HG03060 (cell line): ENCODE measurements around the gene PIR.

ENCODE experiments used
- ATAC-seq: cut with Tn5 transposase; IDR thresholded peaks from one replicate; pipeline ENCODE4 v1.9.1; 2021; ENCODE audit warnings: low read depth, moderate number of reproducible peaks; ENCODE audit not compliant: unreplicated experiment

The PIR gene

DNA sequence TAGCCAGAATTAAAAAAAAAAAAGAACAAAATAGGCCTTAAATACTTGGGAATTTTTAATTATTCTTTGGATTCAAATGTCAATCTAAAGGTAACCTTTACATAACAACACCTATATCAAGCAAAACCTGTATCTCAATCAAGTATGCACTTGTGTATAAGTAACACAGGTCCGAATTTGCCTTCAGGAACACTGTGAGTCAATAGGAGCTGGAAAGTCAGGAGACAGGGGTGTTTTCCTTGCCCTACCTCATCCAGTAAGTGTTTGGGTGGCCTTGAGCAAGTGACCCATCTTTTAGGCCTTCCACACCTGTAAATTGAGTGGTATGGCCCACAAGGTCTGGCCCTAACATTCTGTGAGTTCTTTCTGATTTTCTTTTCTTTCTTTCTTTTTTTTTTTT, 68.1 kb downstream of the PIR start:
- no peak for ATAC-seq

DNA sequence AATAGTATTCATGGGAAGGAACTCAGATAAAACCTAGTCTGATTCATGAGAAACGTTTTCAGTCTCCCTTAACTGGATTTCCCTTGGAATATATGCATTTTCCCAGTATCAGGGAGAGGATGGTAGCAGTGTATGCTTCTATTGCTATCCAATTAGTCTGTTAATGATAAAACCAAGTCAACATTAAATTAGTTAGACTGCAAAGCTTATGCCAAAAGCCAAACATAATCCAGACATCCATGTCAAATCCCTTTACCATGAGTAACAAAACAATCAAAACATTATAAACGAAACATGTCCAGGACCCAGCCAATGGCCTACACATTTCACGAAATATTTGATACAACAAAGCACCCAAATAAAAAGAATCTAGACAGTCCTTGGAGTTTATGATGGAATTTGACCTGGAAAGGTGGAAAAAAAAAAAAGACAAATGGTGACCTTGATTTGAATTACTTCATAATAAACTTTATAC, 74.4 kb downstream of the PIR start:
- no peak for ATAC-seq

DNA sequence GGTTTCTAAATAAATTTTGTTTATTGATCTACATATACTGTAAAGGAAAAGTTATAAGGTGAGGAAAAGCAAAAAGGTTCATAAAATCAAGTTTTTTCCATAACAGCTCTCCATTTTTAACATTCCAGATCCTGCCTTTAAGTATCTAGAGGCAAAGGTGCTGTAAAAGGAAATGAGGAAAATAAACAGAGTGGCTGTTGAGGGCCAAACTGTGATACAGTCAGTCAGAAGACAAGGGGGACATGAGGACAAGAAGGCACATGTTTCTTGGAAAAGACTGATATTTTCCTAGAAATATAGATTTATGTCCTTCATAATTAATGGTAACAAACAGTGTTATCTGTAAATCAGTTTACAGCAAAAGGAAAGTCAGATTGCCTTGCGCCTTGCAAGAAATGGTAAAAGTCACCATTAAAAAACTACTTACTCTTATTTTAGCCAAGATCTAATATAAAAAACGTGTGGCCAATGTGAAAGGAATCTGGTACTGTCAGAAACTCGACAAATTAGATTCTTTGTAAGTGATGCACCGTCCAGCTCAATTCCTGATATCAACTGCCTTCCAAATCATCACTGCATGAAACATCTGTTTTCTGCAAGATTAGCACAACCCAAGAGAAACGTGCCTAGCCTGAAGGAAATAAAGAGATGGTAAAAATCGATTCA, 75.0 kb downstream of the PIR start:
- no peak for ATAC-seq

- no peak for ATAC-seq
Measured at GRCh38 chrX:15416133-15416993, 76.8 kb downstream of the PIR start.

GRCh38 chrX:15413101-15413500, 80.0 kb downstream of the PIR start:
- no peak for ATAC-seq

DNA sequence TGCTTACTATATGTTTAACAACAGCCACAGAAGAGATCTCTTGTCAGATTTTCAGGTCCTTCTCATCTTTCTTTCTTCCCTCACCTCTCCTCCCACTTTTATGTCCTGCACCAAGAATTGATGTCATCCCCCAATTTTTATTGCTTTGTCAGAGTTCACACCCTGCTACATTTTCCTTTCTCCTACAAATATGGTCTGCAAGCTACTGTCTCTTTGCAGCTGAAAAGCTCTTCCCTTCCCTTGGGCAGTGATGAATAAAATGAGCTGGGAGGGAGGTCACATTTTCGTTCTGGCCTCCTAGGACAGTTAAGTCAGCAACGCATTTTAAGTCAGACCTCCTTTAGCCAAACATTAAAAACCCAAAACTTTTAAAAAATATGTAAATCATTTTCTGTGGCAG, 82.2 kb downstream of the PIR start:
- no peak for ATAC-seq

GRCh38 chrX:15410430-15410829, 82.7 kb downstream of the PIR start:
- ATAC-seq, result no peak

GRCh38 chrX:15405846-15406245, 87.3 kb downstream of the PIR start:
- ATAC-seq, result no peak

DNA sequence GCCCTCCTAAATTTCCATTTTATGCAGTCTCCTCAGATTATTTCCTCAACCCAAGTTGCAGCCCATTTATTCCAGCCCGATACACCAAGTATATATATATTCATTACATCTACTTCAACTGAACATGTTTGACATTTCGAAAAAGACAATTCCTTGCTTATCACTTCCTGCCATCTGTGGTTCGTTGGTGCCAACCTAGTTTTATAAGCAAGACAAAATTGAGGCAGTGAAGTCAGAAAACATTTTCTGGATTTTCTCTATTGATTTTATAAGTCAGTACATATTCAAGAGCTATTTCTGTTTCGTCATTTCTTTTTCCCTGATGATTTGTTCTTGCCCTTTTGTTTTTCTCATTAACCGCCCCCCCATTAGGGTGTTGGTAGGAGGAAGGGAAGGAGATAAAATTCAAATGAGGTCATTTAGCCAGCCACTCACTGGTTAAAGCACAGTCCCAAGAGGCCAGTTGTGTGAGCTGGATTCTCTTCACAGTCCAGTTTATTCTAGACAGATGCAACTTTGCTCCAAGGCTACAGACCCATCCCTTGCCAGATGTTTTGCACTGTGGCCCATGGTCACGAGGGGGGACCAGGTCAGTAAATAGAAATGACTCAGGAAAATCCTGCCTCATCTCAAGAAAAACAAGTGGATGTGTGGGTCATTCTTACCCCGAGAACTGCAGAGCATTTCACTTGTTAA, 88.6 kb downstream of the PIR start:
- no peak for ATAC-seq

- no peak for ATAC-seq
Measured at GRCh38 chrX:15401378-15401777, 91.8 kb downstream of the PIR start.

- no peak for ATAC-seq
Measured at GRCh38 chrX:15399962-15400391, 93.2 kb downstream of the PIR start.

- no peak for ATAC-seq
Measured at GRCh38 chrX:15398874-15399273, 94.3 kb downstream of the PIR start.

GRCh38 chrX:15395789-15396188, 97.3 kb downstream of the PIR start:
- ATAC-seq, result no peak

DNA sequence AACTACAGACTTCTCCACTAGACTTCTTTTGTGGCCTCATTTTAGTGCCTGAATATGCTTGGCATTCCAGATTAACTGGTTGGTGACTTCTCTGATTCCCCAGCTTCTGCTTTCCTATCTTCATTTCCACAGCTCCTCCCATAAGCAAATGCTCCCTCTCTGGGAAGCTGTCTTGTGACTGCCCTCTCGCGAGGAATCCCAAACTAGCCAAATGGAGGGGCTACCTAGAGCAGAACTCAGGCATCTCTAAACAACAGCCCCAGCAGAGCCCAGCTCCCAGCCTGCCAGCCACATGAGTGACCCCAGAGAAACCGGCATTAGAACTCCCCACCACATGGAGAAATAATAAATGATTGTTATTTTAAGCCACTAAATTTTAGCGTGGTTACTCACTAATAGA, 101.3 kb downstream of the PIR start:
- ATAC-seq, result no peak

- ATAC-seq, result no peak
Measured at GRCh38 chrX:15384304-15384703, 108.8 kb downstream of the PIR start, which contains the start of gene VEGFD. Gene VEGFD (minus strand): TSS chrX:15384413. CDS start chrX:15383946, 467 bp downstream.

DNA sequence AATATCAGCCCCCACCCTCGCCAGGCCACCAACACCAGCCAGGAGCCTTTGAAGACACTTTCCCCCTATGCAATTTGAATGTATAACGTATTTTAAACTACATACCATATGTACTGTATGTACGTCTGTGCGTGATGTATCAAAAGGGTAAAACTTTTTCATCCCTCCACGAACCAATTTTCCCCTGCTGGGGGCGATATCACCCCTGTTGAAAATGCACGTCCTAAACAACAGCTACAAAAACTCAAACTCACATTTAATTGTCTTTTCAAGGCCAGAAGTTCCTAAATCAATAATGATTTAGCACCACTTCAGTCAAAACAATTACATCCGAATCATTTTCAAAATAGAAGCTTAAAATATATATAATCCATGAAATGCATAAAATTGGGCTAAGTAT, 110.3 kb downstream of the PIR start:
- no peak for ATAC-seq

GRCh38 chrX:15376956-15377355, 116.2 kb downstream of the PIR start:
- no peak for ATAC-seq

GRCh38 chrX:15373976-15374375, 119.2 kb downstream of the PIR start:
- ATAC-seq, result no peak

DNA sequence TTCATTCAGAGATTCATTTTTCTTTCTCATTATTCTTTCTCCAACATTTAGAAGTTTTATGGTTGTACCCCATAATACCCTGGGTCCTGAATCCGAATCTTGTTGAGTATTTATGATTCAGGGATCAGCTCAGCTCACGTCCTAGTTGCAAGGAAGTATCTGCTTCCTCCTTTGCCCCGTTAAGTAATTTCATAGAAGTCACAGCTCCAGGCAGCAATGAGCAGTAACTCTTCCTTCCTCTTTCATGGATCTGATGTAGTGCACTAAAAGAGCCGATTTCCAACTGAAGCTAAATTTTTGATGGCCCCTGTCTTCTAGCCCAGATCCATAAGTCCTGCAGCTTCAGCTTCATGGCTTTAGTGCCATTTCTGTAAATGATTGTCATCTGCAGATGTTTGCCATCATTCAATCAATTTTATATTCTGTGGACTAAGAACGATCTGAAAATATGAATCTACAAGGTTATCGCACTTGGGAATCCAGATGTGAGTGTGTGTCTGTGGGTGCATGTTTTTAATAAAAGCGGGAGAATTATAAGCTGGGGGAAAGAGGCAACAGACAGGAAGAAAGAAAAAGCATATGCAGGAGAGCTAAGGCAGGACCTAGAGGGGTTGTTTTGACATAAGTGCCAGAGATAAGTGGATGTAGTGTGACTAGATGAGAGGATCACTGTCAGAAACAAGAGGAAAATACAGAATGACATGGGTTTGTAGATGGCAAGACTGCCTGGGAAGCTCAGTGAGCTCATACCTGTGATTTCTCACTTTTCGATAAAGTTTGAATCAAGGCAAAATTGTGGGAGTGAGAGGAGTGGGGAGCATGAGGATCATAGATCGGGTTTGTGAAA, 126.4 kb downstream of the PIR start:
- ATAC-seq, result no peak

- ATAC-seq, result no peak
Measured at GRCh38 chrX:15359701-15360100, 133.4 kb downstream of the PIR start.
